Right atrium auricular region (tissue), 2 donors: Measurements from ENCODE around the gene ATPAF2. TPM values are rescaled to one million over a fixed set of nuclear protein-coding genes. Genes with fewer than 3 reads are reported as not detected.

Source experiments
- DNase-seq: peaks from one replicate; pipeline ENCODE4 v3.0.0-alpha.2; 2019; ENCODE audit warnings: low spot score
- H3K27ac ChIP-seq, 2 donors: fragments of 200-600 bp; sonication (generic); 1 replicate in 1 of 2; 2 replicates in 1 of 2; pipeline ENCODE4 v1.5.1; 2016 to 2019
- H3K27me3 ChIP-seq, 2 donors: fragments of 200-600 bp; sonication (generic); one replicate each; pipeline versions ENCODE4 v1.5.1 to v1.6.0; 2017 to 2019
- H3K36me3 ChIP-seq: fragments of 200-600 bp; sonication (generic); one replicate; pipeline ENCODE4 v1.5.1; 2016
- H3K4me1 ChIP-seq, 2 donors: fragments of 200-600 bp; sonication (generic); one replicate each; pipeline versions ENCODE4 v1.5.1 to v1.6.0; 2017 to 2019
- H3K4me3 ChIP-seq, 2 donors: fragments of 200-600 bp; sonication (generic); 1 replicate in 1 of 2; 2 replicates in 1 of 2; pipeline ENCODE4 v1.5.1; 2017 to 2019; ENCODE audit warnings: mild to moderate bottlenecking in 1 of 2, moderate library complexity in 1 of 2
- H3K9me3 ChIP-seq, 2 donors: fragments of 200-600 bp; sonication (generic); one replicate each; pipeline ENCODE4 v1.5.1; 2019
- total RNA-seq, 2 donors: library from RNA; depleted of rRNA; stranded (reverse); fragments of >200 nt; gene quantifications; one replicate each; pipeline ENCODE4 v1.1.0, GENCODE V29; 2016
- TF ChIP-seq, protein P1 (sequence below), 2 donors: fragments of 200-600 bp; sonication (generic); IDR thresholded peaks; one replicate each; pipeline ENCODE4 v1.5.1; 2019; ENCODE audit warnings: antibody characterized with exemption in 2 of 2

The ATPAF2 gene
- total RNA-seq, 2 donors from 2014 or later = 11.1 to 47.0 TPM

DNA sequence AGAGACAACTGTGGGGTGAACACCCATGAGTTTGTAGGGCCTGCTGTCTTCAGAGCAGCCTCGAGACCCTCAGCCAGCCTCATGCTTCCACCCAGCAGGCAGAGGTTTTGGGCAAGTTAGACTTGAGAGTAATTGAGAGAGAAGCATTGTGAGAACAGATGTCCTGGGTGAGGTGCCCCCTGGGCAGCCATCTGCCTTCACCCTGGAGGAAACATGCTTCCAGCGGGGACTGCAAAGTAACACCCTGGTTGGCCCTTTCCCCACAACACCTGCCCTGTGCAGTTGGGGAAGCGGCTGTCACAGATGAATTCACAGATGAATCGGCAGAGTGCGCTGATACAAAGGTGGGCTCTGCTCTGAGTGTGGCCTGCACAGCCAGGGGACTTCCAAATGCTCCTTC lies 23.4 kb downstream of the ATPAF2 start:
- Histone ChIP-seq H3K27ac (no peak overlapping the region), H3K9me3 (no peaks in the 10 kb centered on the region), H3K27me3 (no peaks in the 10 kb centered on the region), H3K4me1 (peaks cover 0 to 30% of the 10 kb centered on the region in 2 donors), H3K36me3 (peaks cover 8% of the 10 kb centered on the region), H3K4me3 (no peak overlapping the region)
- TF ChIP-seq, protein P1, sequence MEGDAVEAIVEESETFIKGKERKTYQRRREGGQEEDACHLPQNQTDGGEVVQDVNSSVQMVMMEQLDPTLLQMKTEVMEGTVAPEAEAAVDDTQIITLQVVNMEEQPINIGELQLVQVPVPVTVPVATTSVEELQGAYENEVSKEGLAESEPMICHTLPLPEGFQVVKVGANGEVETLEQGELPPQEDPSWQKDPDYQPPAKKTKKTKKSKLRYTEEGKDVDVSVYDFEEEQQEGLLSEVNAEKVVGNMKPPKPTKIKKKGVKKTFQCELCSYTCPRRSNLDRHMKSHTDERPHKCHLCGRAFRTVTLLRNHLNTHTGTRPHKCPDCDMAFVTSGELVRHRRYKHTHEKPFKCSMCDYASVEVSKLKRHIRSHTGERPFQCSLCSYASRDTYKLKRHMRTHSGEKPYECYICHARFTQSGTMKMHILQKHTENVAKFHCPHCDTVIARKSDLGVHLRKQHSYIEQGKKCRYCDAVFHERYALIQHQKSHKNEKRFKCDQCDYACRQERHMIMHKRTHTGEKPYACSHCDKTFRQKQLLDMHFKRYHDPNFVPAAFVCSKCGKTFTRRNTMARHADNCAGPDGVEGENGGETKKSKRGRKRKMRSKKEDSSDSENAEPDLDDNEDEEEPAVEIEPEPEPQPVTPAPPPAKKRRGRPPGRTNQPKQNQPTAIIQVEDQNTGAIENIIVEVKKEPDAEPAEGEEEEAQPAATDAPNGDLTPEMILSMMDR (IDR thresholded peaks at IDR 0.05) = no peak
- DNase-seq = no peak

DNA sequence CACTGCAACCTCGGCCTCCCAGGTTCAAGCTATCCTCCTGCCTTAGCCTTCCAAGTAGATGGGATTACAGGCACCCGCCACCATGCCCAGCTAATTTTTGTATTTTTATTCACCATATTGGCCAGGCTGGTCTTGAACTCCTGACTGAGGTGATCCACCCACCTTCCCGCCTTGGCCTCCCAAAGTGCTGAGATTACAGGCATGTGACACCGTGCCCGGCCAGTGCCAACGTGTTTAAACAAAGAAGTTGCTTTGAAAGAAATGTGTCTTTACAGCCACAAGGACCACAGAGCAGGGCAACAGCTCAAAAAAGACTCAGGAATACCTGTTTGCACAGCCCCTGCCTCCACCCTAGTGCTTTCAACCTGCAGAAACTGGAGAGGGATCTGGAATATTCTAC lies 25.0 kb downstream of the ATPAF2 start:
- Histone ChIP-seq H3K27me3 (no peaks in the 10 kb centered on the region), H3K4me3 (no peak overlapping the region), H3K4me1 (peaks cover 0 to 17% of the 10 kb centered on the region in 2 donors), H3K27ac (no peak overlapping the region), H3K36me3 (peaks cover 8% of the 10 kb centered on the region), H3K9me3 (no peaks in the 10 kb centered on the region)
- no peak for DNase-seq
- TF ChIP-seq, protein P1 (IDR thresholded peaks at IDR 0.05) = no peak

DNA sequence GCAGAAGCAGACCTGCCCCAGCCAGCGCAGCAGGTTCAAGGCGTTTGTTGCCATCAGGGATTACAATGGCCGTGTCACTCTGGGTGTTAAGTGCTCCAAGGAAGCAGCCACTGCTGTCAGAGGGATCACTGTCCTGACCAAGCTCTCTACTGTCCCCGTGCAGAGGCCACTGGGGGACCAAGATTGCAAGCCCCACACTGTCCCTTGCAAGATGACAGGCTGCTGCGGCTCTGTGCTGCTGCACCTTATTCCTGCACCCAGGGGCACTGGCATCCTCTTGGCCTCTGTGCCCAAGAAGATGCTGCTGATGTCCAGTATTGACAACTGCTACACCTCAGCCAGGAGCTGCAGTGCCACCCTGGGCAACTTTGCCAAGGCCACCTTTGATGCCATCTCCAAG lies 27.7 kb downstream of the ATPAF2 start:
- H3K27me3 ChIP-seq = no peaks in the 10 kb centered on the region
- TF ChIP-seq, protein P1 (IDR thresholded peaks at IDR 0.05) = no peak
- H3K36me3 ChIP-seq = peaks cover 8% of the 10 kb centered on the region
- no peak overlapping the region for H3K27ac ChIP-seq
- peaks cover 0 to 8% of the 10 kb centered on the region in 2 donors for H3K4me1 ChIP-seq
- no peak overlapping the region for H3K4me3 ChIP-seq
- DNase-seq = no peak
- H3K9me3 ChIP-seq = no peaks in the 10 kb centered on the region

DNA sequence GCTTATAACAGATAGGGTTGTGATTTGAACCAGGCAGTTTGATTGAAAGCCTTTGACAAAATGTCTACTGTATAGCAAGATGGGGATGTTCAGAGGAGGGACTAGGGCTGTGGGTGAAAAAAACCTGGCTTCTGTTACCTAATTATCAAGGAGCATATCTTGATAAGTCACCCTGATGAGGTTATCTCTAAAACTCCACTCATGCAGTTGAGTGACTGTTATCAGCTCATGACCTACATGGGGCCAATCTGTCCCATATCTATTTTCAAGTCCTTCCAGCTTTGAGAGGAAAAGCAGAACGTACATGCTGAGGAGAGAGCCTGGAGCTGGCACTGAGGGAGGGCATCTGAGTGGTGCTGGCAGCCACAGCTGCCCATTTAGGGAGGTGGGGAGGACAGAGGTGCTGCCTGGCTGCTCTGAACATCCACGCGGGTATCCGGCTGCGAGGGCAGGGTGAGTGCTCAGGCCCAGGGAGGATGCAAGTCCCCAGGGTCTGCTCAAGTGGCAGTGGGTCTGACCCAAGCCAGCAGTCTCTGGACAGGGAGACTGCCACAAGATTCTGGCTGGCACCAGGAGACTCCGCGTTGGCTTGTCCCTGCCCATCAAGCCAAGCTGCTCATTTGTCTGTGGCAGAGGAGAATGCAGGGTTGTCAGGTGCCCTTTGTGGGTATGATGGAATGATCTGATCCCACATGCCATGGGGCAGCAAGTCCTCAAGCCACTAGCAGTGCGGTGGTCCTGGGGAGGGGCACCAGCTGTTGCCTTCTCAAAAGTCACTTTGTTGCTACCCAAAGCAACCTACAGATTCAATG lies 29.2 kb downstream of the ATPAF2 start:
- Histone ChIP-seq H3K27ac (peak overlapping the region; percentile 47 to 50), H3K4me1 (peaks cover 0 to 8% of the 10 kb centered on the region in 2 donors), H3K36me3 (no peaks in the 10 kb centered on the region), H3K4me3 (no peak overlapping the region), H3K27me3 (no peaks in the 10 kb centered on the region), H3K9me3 (no peaks in the 10 kb centered on the region)
- no peak for DNase-seq
- TF ChIP-seq, protein P1 (IDR thresholded peaks at IDR 0.05) = no peak

DNA sequence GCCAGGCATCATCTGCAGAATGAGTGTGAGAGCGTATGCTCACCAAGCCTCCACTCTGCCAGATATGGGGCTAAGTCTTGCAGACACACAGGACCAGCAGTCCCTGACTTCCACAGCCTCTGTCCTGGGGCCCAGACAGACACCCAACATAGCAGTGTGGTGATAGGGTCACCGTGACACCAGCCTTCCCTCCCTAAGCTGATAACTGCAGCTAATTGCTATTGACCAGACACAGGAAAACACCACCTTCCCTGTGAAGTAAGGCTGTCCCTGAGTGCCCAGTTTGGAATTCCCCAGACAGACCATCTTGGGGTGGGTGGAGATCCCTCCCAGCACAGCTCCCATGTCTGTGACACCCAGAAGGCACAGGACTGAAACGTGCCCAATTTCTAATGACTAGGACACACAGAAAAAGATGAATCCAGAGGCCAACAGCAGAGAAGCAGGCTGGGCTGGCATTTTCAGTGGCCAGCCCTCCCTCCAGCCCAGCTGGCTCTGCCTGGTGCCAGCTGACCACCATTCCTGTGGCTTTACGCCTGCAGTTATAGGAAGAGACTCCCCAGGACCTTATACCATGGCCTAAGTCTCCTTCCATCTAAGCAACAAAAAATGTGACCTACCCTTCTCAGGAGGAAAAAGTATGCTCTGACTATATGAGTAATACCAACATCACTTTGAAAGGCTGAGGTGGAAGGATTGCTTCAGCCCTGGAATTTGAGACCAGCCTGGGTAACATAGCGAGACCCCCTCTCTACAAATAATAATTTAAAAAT lies 30.3 kb downstream of the ATPAF2 start:
- DNase-seq = no peak
- TF ChIP-seq, protein P1 (IDR thresholded peaks at IDR 0.05) = no peak
- Histone ChIP-seq H3K4me1 (peaks cover 0 to 8% of the 10 kb centered on the region in 2 donors), H3K27me3 (no peaks in the 10 kb centered on the region), H3K4me3 (no peak overlapping the region), H3K27ac (peak overlapping the region; percentile 47 to 50), H3K36me3 (no peaks in the 10 kb centered on the region), H3K9me3 (no peaks in the 10 kb centered on the region)
